Neural cell (in vitro differentiated cells): ENCODE measurements around the gene PANK4. TPM values are rescaled to one million over a fixed set of nuclear protein-coding genes. Genes with fewer than 3 reads are reported as not detected.

Source experiments
- H2AFZ ChIP-seq: fragments of 200-600, 300-800 bp; sonication (generic), shearing (Covaris generic); 2 replicates; pipeline ENCODE4 v1.6.0; 2014; ENCODE audit warnings: low read depth, mild to moderate bottlenecking, antibody characterized with exemption, low read length, moderate library complexity
- H3F3A ChIP-seq: fragments of 200-600 bp; shearing (Covaris generic); 2 replicates; pipeline ENCODE4 v1.6.1; 2016; ENCODE audit warnings: mild to moderate bottlenecking, moderate library complexity, mixed read lengths, antibody characterized with exemption, low read length; ENCODE audit not compliant: insufficient read depth, poor library complexity, severe bottlenecking
- H3K27ac ChIP-seq: fragments of 200-600, 300-800 bp; sonication (generic), shearing (Covaris generic); 2 replicates; pipeline ENCODE4 v1.5.1; 2014; ENCODE audit warnings: mild to moderate bottlenecking, low read length, moderate library complexity
- H3K27me3 ChIP-seq: fragments of 300-800, 200-600 bp; sonication (generic), shearing (Covaris generic); 2 replicates; pipeline ENCODE4 v1.6.0; 2014; ENCODE audit warnings: mild to moderate bottlenecking, low read depth, low read length, moderate library complexity; ENCODE audit not compliant: insufficient read depth
- H3K36me3 ChIP-seq: fragments of 300-800, 200-600 bp; sonication (generic), shearing (Covaris generic); 2 replicates; pipeline ENCODE4 v1.5.1; 2014; ENCODE audit warnings: mild to moderate bottlenecking, antibody characterized with exemption, low read length, moderate library complexity; ENCODE audit not compliant: insufficient read depth
- H3K4me2 ChIP-seq: fragments of 300-800, 200-600 bp; sonication (generic), shearing (Covaris generic); 2 replicates; pipeline ENCODE4 v1.6.0; 2014; ENCODE audit warnings: mild to moderate bottlenecking, low read length
- H3K4me3 ChIP-seq: fragments of 300-800, 200-600 bp; sonication (generic), shearing (Covaris generic); 2 replicates; pipeline ENCODE4 v1.5.1; 2014; ENCODE audit warnings: mild to moderate bottlenecking, low read length, moderate library complexity
- H3K79me2 ChIP-seq: fragments of 200-600 bp; shearing (Covaris generic); replicated peaks from 2 replicates; pipeline ENCODE4 v1.6.0; 2014; ENCODE audit warnings: mild to moderate bottlenecking, low read length, moderate library complexity; ENCODE audit not compliant: insufficient read depth
- H3K9ac ChIP-seq: fragments of 300-800, 200-600 bp; sonication (generic), shearing (Covaris generic); 2 replicates; pipeline ENCODE4 v1.6.1; 2016; ENCODE audit warnings: mild to moderate bottlenecking, low read length, mixed read lengths
- H3K9me2 ChIP-seq: fragments of 200-600 bp; shearing (Covaris generic); 2 replicates; pipeline ENCODE4 v1.6.1; 2016; ENCODE audit warnings: mild to moderate bottlenecking, low read length, mixed read lengths; ENCODE audit not compliant: insufficient read depth
- H3K9me3 ChIP-seq: fragments of 200-600, 300-800 bp; sonication (generic), shearing (Covaris generic); 2 replicates; pipeline ENCODE4 v1.6.1; 2016; ENCODE audit warnings: mild to moderate bottlenecking, mixed run types, low read length, moderate library complexity, mixed read lengths
- H4K20me1 ChIP-seq: fragments of 200-600 bp; shearing (Covaris generic); 2 replicates; pipeline ENCODE4 v1.6.1; 2016; ENCODE audit warnings: mild to moderate bottlenecking, mixed run types; ENCODE audit not compliant: insufficient read depth
- EZH2 ChIP-seq: fragments of 200-600, 300-800 bp; shearing (Covaris generic), sonication (generic); IDR thresholded peaks from 2 replicates; pipeline ENCODE4 v1.6.1; 2014; ENCODE audit warnings: antibody characterized with exemption, low read length, borderline replicate concordance, mild to moderate bottlenecking; ENCODE audit not compliant: insufficient read depth, poor library complexity, severe bottlenecking
- POLR2AphosphoS5 ChIP-seq: IDR thresholded peaks from 2 replicates; pipeline ENCODE4 v1.6.1; 2012
- RAD21 ChIP-seq: fragments of 450-650 bp; conservative IDR thresholded peaks from 2 replicates; pipeline ENCODE4 v1.6.1; 2014; ENCODE audit warnings: antibody characterized with exemption, mild to moderate bottlenecking, moderate library complexity
- REST ChIP-seq: IDR thresholded peaks from 2 replicates; pipeline ENCODE4 v1.6.1; 2012; ENCODE audit warnings: borderline replicate concordance
- SMC3 ChIP-seq: fragments of 450-650 bp; conservative IDR thresholded peaks from 2 replicates; pipeline ENCODE4 v1.6.1; 2014; ENCODE audit warnings: antibody characterized with exemption, mild to moderate bottlenecking, moderate library complexity; ENCODE audit not compliant: poor library complexity
- TAF1 ChIP-seq: IDR thresholded peaks from 2 replicates; pipeline ENCODE4 v1.6.1; 2012; ENCODE audit warnings: low read depth
- polyA plus RNA-seq: library from polyadenylated mRNA; depleted of rRNA; stranded (reverse); fragments of >200 nt; gene quantifications from 2 replicates; pipeline ENCODE4 v1.2.3, GENCODE V29; 2014
- TF ChIP-seq, protein P1 (sequence below): fragments of 450-650 bp; IDR thresholded peaks from 2 replicates; pipeline ENCODE4 v1.5.1; 2014; ENCODE audit warnings: antibody characterized with exemption, mild to moderate bottlenecking, moderate library complexity; ENCODE audit not compliant: poor library complexity, severe bottlenecking

The PANK4 gene
- polyA plus RNA-seq, 1 donor from 2014 or later = 37.9 TPM

- H3K79me2 ChIP-seq = peaks cover 24% of the 10 kb centered on the region
- no peaks in the 10 kb centered on the region for H3K36me3 ChIP-seq
- H3K27me3 ChIP-seq = no peaks in the 10 kb centered on the region
- H3K4me2 ChIP-seq = peak within 1 kb of the TSS; percentile 51
- no peak within 1 kb of the TSS for H2AFZ ChIP-seq
- peaks cover 1% of the 10 kb centered on the region for H4K20me1 ChIP-seq
- peak within 1 kb of the TSS; percentile 67 for H3K27ac ChIP-seq
- peak within 1 kb of the TSS; percentile 75 for H3K9ac ChIP-seq
- no peaks in the 10 kb centered on the region for H3K9me3 ChIP-seq
- TF ChIP-seq SMC3 = peak; percentile 19
- no peak for TF ChIP-seq TAF1
- TF ChIP-seq POLR2AphosphoS5 = no peak
- peak within 1 kb of the TSS; percentile 74 for H3K4me3 ChIP-seq
- H3F3A ChIP-seq = no peaks in the 10 kb centered on the region
- H3K9me2 ChIP-seq = no peaks in the 10 kb centered on the region
Measured at GRCh38 chr1:2529784-2530512, 3.6 kb upstream of the PANK4 start, which contains the start of gene HES5. HES5 (minus strand) TSS chr1:2530263; CDS start chr1:2530164, 99 bp downstream.

- Histone ChIP-seq H2AFZ (no peak overlapping the region), H3K79me2 (peaks cover 32% of the 10 kb centered on the region), H3K36me3 (no peaks in the 10 kb centered on the region), H3K9ac (peak overlapping the region; percentile 75), H3K27ac (peak overlapping the region; percentile 67), H3K4me3 (peak overlapping the region; percentile 74), H3K9me2 (no peaks in the 10 kb centered on the region), H3F3A (no peaks in the 10 kb centered on the region), H3K9me3 (no peaks in the 10 kb centered on the region), H3K4me2 (no peak overlapping the region), H4K20me1 (peaks cover 5% of the 10 kb centered on the region), H3K27me3 (no peaks in the 10 kb centered on the region)
- TF ChIP-seq, protein P1, sequence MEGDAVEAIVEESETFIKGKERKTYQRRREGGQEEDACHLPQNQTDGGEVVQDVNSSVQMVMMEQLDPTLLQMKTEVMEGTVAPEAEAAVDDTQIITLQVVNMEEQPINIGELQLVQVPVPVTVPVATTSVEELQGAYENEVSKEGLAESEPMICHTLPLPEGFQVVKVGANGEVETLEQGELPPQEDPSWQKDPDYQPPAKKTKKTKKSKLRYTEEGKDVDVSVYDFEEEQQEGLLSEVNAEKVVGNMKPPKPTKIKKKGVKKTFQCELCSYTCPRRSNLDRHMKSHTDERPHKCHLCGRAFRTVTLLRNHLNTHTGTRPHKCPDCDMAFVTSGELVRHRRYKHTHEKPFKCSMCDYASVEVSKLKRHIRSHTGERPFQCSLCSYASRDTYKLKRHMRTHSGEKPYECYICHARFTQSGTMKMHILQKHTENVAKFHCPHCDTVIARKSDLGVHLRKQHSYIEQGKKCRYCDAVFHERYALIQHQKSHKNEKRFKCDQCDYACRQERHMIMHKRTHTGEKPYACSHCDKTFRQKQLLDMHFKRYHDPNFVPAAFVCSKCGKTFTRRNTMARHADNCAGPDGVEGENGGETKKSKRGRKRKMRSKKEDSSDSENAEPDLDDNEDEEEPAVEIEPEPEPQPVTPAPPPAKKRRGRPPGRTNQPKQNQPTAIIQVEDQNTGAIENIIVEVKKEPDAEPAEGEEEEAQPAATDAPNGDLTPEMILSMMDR = peak; percentile 28
- TF ChIP-seq EZH2 = no peak
Measured at GRCh38 chr1:2528966-2529783, 2.8 kb upstream of the PANK4 start.

- peaks cover 38% of the 10 kb centered on the region for H3K79me2 ChIP-seq
- TF ChIP-seq TAF1 = no peak
- no peaks in the 10 kb centered on the region for H3K9me3 ChIP-seq
- H3K36me3 ChIP-seq = no peaks in the 10 kb centered on the region
- H3K4me3 ChIP-seq = peak overlapping the region; percentile 58
- H3F3A ChIP-seq = no peaks in the 10 kb centered on the region
- H2AFZ ChIP-seq = no peak overlapping the region
- peak overlapping the region; percentile 27 for H3K9ac ChIP-seq
- no peak overlapping the region for H3K27ac ChIP-seq
- H3K27me3 ChIP-seq = no peaks in the 10 kb centered on the region
- H3K9me2 ChIP-seq = no peaks in the 10 kb centered on the region
- no peak overlapping the region for H3K4me2 ChIP-seq
- peaks cover 9% of the 10 kb centered on the region for H4K20me1 ChIP-seq
Measured at GRCh38 chr1:2528611-2528965, 2.2 kb upstream of the PANK4 start.

DNA sequence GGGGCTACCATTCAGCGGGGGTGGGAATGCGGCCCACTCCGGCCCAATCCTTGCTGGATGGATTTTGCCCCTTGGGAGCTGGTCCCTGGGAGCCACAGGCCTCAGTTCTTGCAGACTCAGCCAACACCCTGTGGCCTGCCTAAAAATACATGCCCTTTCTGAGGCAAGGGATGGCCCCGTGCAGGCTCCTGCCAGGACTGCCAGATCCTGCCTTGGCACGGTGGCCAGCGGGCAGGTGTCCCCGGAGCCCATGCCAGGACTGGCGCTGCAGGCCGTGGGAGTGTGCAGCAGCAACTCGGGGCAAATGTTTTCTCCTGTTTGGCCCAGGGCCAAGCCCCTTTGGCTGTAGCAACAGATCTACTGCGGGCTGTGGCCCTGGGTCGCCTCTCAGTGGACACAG is 1.6 kb upstream of the PANK4 start:
- no peaks in the 10 kb centered on the region for H3K27me3 ChIP-seq
- TF ChIP-seq RAD21 = no peak
- TF ChIP-seq POLR2AphosphoS5 = no peak
- no peak for TF ChIP-seq SMC3
- TF ChIP-seq TAF1 = no peak
- no peak for TF ChIP-seq EZH2
- TF ChIP-seq REST = no peak
- TF ChIP-seq, protein P1 = no peak

More for the DNA sequence above, 1.6 kb upstream of the PANK4 start:
- Histone ChIP-seq H3K9me3 (no peaks in the 10 kb centered on the region), H3K9ac (no peak overlapping the region), H3K4me3 (no peak overlapping the region), H3K27ac (no peak overlapping the region), H3K4me2 (no peak overlapping the region), H3F3A (no peaks in the 10 kb centered on the region), H3K79me2 (peaks cover 44% of the 10 kb centered on the region), H3K9me2 (no peaks in the 10 kb centered on the region), H3K36me3 (no peaks in the 10 kb centered on the region), H4K20me1 (peaks cover 10% of the 10 kb centered on the region), H2AFZ (no peak overlapping the region)
